Endothelial cell of umbilical vein (primary cell): ENCODE results near the gene LRRC4B. TPM values are rescaled to one million over a fixed set of nuclear protein-coding genes. Genes with fewer than 3 reads are reported as not detected.

Experiments used
- BruUV-seq: library from RNA; stranded (reverse); fragments of 400-500 nt; replicated peaks from 2 replicates; lab custom pipeline; 2021; lab: Mats Ljungman, UMichigan
- CTCF ChIA-PET: fragments of 300-600, 350-600 bp; sonication (Branson Sonifier 250); formaldehyde crosslinking; loops from one replicate; lab custom pipeline; 2021; ENCODE audit warnings: antibody characterized with exemption, inconsistent platforms; lab: Charles Lee
- POLR2A ChIA-PET: fragments of 300-600, 350-600 bp; sonication (Branson Sonifier 250); formaldehyde crosslinking; loops from one replicate; lab custom pipeline; 2021; ENCODE audit warnings: antibody characterized with exemption, inconsistent platforms; lab: Charles Lee
- DNase-seq: peaks from one replicate; pipeline ENCODE4 v3.0.0-alpha.2; 2011; ENCODE audit warnings: low read depth, low spot score
- FAIRE-seq: peaks from 2 replicates; lab custom pipeline; 2011; peaks lifted over from hg19 to GRCh38; lab: Jason Lieb, UNC
- H2AFZ ChIP-seq: 2 replicates; pipeline ENCODE4 v1.6.0; 2012; ENCODE audit warnings: low read depth, low read length, control low read depth, inconsistent platforms
- H3K27ac ChIP-seq: 2 replicates; pipeline ENCODE4 v1.5.1; 2011; ENCODE audit warnings: low read depth, mild to moderate bottlenecking, control low read depth, low read length, moderate library complexity; ENCODE audit not compliant: insufficient read depth
- H3K27me3 ChIP-seq, 2 experiments: 2 replicates each; pipeline versions ENCODE4 v1.6.0 to v1.6.1; 2011; ENCODE audit warnings: low read length in 2 of 2, mixed read lengths in 1 of 2; ENCODE audit not compliant: control insufficient read depth in 2 of 2, insufficient read depth in 2 of 2
- H3K36me3 ChIP-seq, 2 experiments: 2 replicates in 1 of 2; 3 replicates in 1 of 2; pipeline ENCODE4 v1.5.1; 2011; ENCODE audit warnings: low read length in 2 of 2, mild to moderate bottlenecking in 1 of 2, moderate library complexity in 1 of 2; ENCODE audit not compliant: control insufficient read depth in 2 of 2, insufficient read depth in 2 of 2; ENCODE audit errors: extremely low read depth in 1 of 2
- H3K4me1 ChIP-seq: 3 replicates; pipeline ENCODE4 v1.5.1; 2011; ENCODE audit warnings: mild to moderate bottlenecking, low read length; ENCODE audit not compliant: control insufficient read depth, insufficient read depth; ENCODE audit errors: extremely low read depth
- H3K4me2 ChIP-seq: 2 replicates; pipeline ENCODE4 v1.6.1; 2011; ENCODE audit warnings: low read length, control low read depth, mixed read lengths; ENCODE audit not compliant: insufficient read depth
- H3K4me3 ChIP-seq, 3 experiments: fragments of 200-600 bp in 1 of 3; sonication (generic), shearing (Covaris generic) in 1 of 3; replicated peaks in 1 of 3; 2 replicates each; pipeline ENCODE4 v1.5.1; 2011 to 2016; ENCODE audit warnings: control low read depth in 3 of 3, low read length in 3 of 3, mild to moderate bottlenecking in 2 of 3, inconsistent platforms in 1 of 3, low read depth in 1 of 3, moderate library complexity in 1 of 3; ENCODE audit not compliant: insufficient read depth in 1 of 3
- H3K79me2 ChIP-seq: 2 replicates; pipeline ENCODE4 v1.6.0; 2012; ENCODE audit warnings: low read length, inconsistent platforms; ENCODE audit not compliant: control insufficient read depth, insufficient read depth
- H3K9ac ChIP-seq: replicated peaks from 2 replicates; pipeline ENCODE3; 2011; ENCODE audit warnings: low read length, control low read depth; ENCODE audit not compliant: insufficient read depth; ENCODE audit errors: extremely low read depth
- H3K9me1 ChIP-seq: replicated peaks from 3 replicates; pipeline ENCODE4 v1.6.0; 2011; ENCODE audit warnings: mild to moderate bottlenecking, low read length; ENCODE audit not compliant: control insufficient read depth, insufficient read depth; ENCODE audit errors: extremely low read depth
- H3K9me3 ChIP-seq: replicated peaks from 2 replicates; pipeline ENCODE4 v1.5.1; 2012; ENCODE audit warnings: low read length, inconsistent platforms; ENCODE audit not compliant: control insufficient read depth, insufficient read depth
- H4K20me1 ChIP-seq: replicated peaks from 2 replicates; pipeline ENCODE3; 2011; ENCODE audit warnings: mild to moderate bottlenecking, low read length; ENCODE audit not compliant: control insufficient read depth, insufficient read depth; ENCODE audit errors: extremely low read depth
- EZH2 ChIP-seq: IDR thresholded peaks from 2 replicates; pipeline ENCODE4 v1.6.1; 2012; ENCODE audit warnings: borderline replicate concordance, low read depth, mild to moderate bottlenecking, moderate library complexity, low read length, inconsistent platforms; ENCODE audit not compliant: severe bottlenecking
- FOS ChIP-seq: IDR thresholded peaks from 2 replicates; pipeline ENCODE4 v1.6.1; 2011; ENCODE audit warnings: mild to moderate bottlenecking, low read length, moderate library complexity, borderline replicate concordance; ENCODE audit not compliant: insufficient read depth
- GATA2 ChIP-seq: IDR thresholded peaks from 2 replicates; pipeline ENCODE4 v1.7.0; 2011; ENCODE audit warnings: low read depth, mild to moderate bottlenecking, moderate library complexity, mixed read lengths, low read length; ENCODE audit not compliant: insufficient read length, insufficient read depth
- JUN ChIP-seq: IDR thresholded peaks from 2 replicates; pipeline ENCODE4 v1.6.1; 2011; ENCODE audit warnings: borderline replicate concordance, low read depth; ENCODE audit not compliant: insufficient read length, insufficient read depth
- MYC ChIP-seq: IDR thresholded peaks from one replicate; pipeline ENCODE4 v1.6.1; 2011; ENCODE audit warnings: mild to moderate bottlenecking, low read depth, low read length
- POLR2A ChIP-seq: IDR thresholded peaks from 2 replicates; pipeline ENCODE4 v1.6.1; 2012; ENCODE audit warnings: low read depth, mild to moderate bottlenecking, control low read depth, low read length
- POLR2AphosphoS5 ChIP-seq: IDR thresholded peaks from 2 replicates; pipeline ENCODE4 v1.6.1; 2012; ENCODE audit warnings: low read depth, mild to moderate bottlenecking, control low read depth, low read length, moderate library complexity; ENCODE audit not compliant: insufficient read depth
- dilution Hi-C: fragments of 300-500 bp; cut with MboI; formaldehyde crosslinking; loops from one replicate; pipeline ENCODE4 v1.15.0; 2019; ENCODE audit warnings: low sequenced_read_pairs; ENCODE audit not compliant: extremely low pct_ligation_motif_present
- intact Hi-C: fragments of 100-400 bp; cut with micrococcal nuclease; formaldehyde crosslinking; loops from one replicate; pipeline ENCODE4 v1.10.0; 2022
- polyA plus RNA-seq, 4 experiments: library from polyadenylated mRNA; depleted of rRNA in 3 of 4; stranded (reverse) in 3 of 4; unstranded in 1 of 4; fragments of >200 nt; gene quantifications; 2 replicates each; pipeline versions ENCODE4 v1.2.1 to v1.2.3, GENCODE V29; 2011 to 2012; ENCODE audit warnings: missing spikeins in 1 of 4
- total RNA-seq: library from RNA; stranded (reverse); gene quantifications from 2 replicates; pipeline ENCODE4 v1.2.3, GENCODE V29; 2021
- TF ChIP-seq, protein P1 (sequence below): IDR thresholded peaks from 2 replicates; pipeline ENCODE4 v1.6.1; 2011; ENCODE audit not compliant: insufficient read depth, insufficient read length
- TF ChIP-seq, protein P2 (sequence below), 2 donors: IDR thresholded peaks; 1 replicate in 1 of 2; 2 replicates in 1 of 2; pipeline ENCODE4 v1.5.1; 2011; ENCODE audit warnings: low read length in 2 of 2, mild to moderate bottlenecking in 2 of 2, moderate library complexity in 2 of 2, control low read depth in 1 of 2, inconsistent platforms in 1 of 2, low read depth in 1 of 2; ENCODE audit not compliant: insufficient read depth in 1 of 2; ENCODE audit errors: extremely low read depth in 1 of 2

LRRC4B gene
- total and polyA plus RNA-seq, 2 donors (not counting 3 experiments of a cell fraction or from before 2014, with no cell fraction given), result 0.08 TPM; not detected in 1

DNA sequence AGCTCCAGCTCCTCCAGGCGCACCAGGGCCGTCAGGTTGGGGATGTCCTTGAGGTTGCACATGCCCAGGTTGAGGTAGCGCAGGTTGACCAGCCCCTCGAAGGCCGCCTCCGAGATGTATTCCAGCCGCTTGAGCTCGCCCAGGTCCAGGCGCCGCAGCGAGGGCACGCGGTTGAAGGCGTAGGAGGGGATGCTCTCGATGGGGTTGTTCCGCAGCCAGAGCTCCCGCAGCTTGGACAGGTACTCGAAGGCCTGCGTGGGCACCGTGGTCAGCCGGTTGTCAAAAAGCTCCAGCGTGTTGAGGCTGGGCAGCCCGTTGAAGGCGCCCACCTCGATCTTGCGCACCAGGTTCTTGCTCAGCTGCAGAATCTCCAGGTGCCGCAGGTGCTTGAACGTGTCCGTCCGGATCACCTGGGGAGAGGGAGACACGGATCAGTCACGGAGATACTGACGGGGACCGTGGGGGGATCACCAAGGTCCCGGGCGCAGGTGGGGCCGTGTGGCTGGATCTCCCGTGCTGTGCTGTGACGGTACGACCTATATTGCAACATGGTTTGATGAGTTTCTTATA is 49.1 kb downstream of the LRRC4B start:
- CTCF ChIA-PET, result interaction anchor here (1.2 to 1.3 kb wide), 2 partner anchors 10 to 19 kb away, joined by 4 to 6 read pairs; no protein-coding TSS in a partner anchor
- DNase-seq, result no peak
- no TSS peak for BruUV-seq
- Histone ChIP-seq H3K27ac (no peak overlapping the region), H3K4me2 (no peak overlapping the region), H3K9ac (no peak overlapping the region), H3K36me3 (no peaks in the 10 kb centered on the region), H3K9me1 (no peaks in the 10 kb centered on the region), H3K4me3 (no peak overlapping the region), H4K20me1 (no peaks in the 10 kb centered on the region), H3K9me3 (no peaks in the 10 kb centered on the region), H3K79me2 (no peaks in the 10 kb centered on the region), H3K4me1 (no peaks in the 10 kb centered on the region), H2AFZ (no peak overlapping the region), H3K27me3 (no peaks in the 10 kb centered on the region)
- dilution Hi-C loops, result no loop called here
- TF ChIP-seq JUN (no peak), FOS (no peak), POLR2A (no peak), EZH2 (no peak), MYC (no peak), POLR2AphosphoS5 (no peak), GATA2 (no peak)
- TF ChIP-seq, protein P1, sequence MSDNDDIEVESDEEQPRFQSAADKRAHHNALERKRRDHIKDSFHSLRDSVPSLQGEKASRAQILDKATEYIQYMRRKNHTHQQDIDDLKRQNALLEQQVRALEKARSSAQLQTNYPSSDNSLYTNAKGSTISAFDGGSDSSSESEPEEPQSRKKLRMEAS, result no peak
- TF ChIP-seq, protein P2, sequence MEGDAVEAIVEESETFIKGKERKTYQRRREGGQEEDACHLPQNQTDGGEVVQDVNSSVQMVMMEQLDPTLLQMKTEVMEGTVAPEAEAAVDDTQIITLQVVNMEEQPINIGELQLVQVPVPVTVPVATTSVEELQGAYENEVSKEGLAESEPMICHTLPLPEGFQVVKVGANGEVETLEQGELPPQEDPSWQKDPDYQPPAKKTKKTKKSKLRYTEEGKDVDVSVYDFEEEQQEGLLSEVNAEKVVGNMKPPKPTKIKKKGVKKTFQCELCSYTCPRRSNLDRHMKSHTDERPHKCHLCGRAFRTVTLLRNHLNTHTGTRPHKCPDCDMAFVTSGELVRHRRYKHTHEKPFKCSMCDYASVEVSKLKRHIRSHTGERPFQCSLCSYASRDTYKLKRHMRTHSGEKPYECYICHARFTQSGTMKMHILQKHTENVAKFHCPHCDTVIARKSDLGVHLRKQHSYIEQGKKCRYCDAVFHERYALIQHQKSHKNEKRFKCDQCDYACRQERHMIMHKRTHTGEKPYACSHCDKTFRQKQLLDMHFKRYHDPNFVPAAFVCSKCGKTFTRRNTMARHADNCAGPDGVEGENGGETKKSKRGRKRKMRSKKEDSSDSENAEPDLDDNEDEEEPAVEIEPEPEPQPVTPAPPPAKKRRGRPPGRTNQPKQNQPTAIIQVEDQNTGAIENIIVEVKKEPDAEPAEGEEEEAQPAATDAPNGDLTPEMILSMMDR (IDR thresholded peaks at IDR 0.05; ENCODE audit: extremely low read depth in 1 of 2, insufficient read depth in 1 of 2, low read depth in 1 of 2, low read length in 2 of 2), result no peak
- no peak for FAIRE-seq
- intact Hi-C loops, result no loop called here
- POLR2A ChIA-PET, result no interaction called here
